Stimulated activated naive CD4-positive, alpha-beta T cell (primary cell): Measurements from ENCODE around the gene ESRP2.

ENCODE experiments used
- DNase-seq, 6 experiments: peaks; one replicate each; lab custom pipeline; 2025; lab: John Stamatoyannopoulos, UW

Gene ESRP2

GRCh38 chr16:68235887-68236136 lies at the start of gene ESRP2:
Gene ESRP2 (minus strand): TSS chr16:68236127. CDS start chr16:68236045, 82 bp downstream.
- DNase-seq, result peak in 1 of 6 experiments; percentile 38

- DNase-seq, result no peak
Measured at GRCh38 chr16:68285683-68286082, 49.8 kb upstream of the ESRP2 start.

GRCh38 chr16:68284847-68285246 lies 48.9 kb upstream of the ESRP2 start:
- DNase-seq, result peak in 1 of 6 experiments; percentile 11

- no peak for DNase-seq
Measured at GRCh38 chr16:68283801-68284598, 48.1 kb upstream of the ESRP2 start.

- DNase-seq, result no peak
Measured at GRCh38 chr16:68283346-68283745, 47.4 kb upstream of the ESRP2 start.

GRCh38 chr16:68282064-68282452 lies 46.1 kb upstream of the ESRP2 start:
- no peak for DNase-seq

- DNase-seq, result peak; percentile 16 to 61 (median 44)
Measured at GRCh38 chr16:68281368-68282063, 45.6 kb upstream of the ESRP2 start.

- no peak for DNase-seq
Measured at GRCh38 chr16:68279726-68280558, 44.0 kb upstream of the ESRP2 start.

GRCh38 chr16:68276223-68276622 lies 40.3 kb upstream of the ESRP2 start:
- DNase-seq, result no peak

- peak; percentile 43 to 90 (median 74) for DNase-seq
Measured at GRCh38 chr16:68275611-68276191, 39.8 kb upstream of the ESRP2 start.

- no peak for DNase-seq
Measured at GRCh38 chr16:68274441-68274840, 38.5 kb upstream of the ESRP2 start.

GRCh38 chr16:68273896-68274295 lies 38.0 kb upstream of the ESRP2 start:
- no peak for DNase-seq

GRCh38 chr16:68273459-68273858 lies 37.5 kb upstream of the ESRP2 start:
- no peak for DNase-seq

GRCh38 chr16:68272507-68273209 lies 36.7 kb upstream of the ESRP2 start:
- peak; percentile 63 to 84 (median 80) for DNase-seq

GRCh38 chr16:68270353-68270752 lies 34.4 kb upstream of the ESRP2 start:
- no peak for DNase-seq

GRCh38 chr16:68269793-68270192 lies 33.9 kb upstream of the ESRP2 start:
- no peak for DNase-seq

- no peak for DNase-seq
Measured at GRCh38 chr16:68267612-68268405, 31.9 kb upstream of the ESRP2 start.

GRCh38 chr16:68265078-68265920 lies 29.4 kb upstream of the ESRP2 start:
- DNase-seq, result peak; percentile 11 to 62 (median 44)

GRCh38 chr16:68264128-68265077 lies 28.5 kb upstream of the ESRP2 start, which contains the start of gene SLC7A6:
Gene SLC7A6 (plus strand): TSS chr16:68264526. CDS start chr16:68274727, 10,201 bp downstream.
- peak; percentile 71 to 81 (median 77) for DNase-seq
